Posterior vena cava (tissue), 2 donors: ENCODE measurements around the gene SLC4A2. TPM values are rescaled to one million over a fixed set of nuclear protein-coding genes. Genes with fewer than 3 reads are reported as not detected.
"Not testable (repeated sequence)": the region's sequence is repeated elsewhere in the genome, so short reads cannot be mapped to it uniquely, and the experiment has no call there.

Experiments used
- DNase-seq: peaks from one replicate; pipeline ENCODE4 v3.0.0-alpha.2; 2020; ENCODE audit warnings: low spot score
- intact Hi-C, 2 donors: fragments of 100-400 bp; cut with DNase I; formaldehyde crosslinking; loops; one replicate each; pipeline versions ENCODE4 v1.14.1 to v1.14.2; 2022 to 2023
- total RNA-seq, 2 donors: library from RNA; stranded (reverse); fragmentation: NEBNext Ultra II Directional; extraction: Animal tissue kit (Norgen Biotek cat#: 25700); gene quantifications; one replicate each; pipeline ENCODE4 v1.2.1, GENCODE V29; 2021
- donor health status: DM: yes; HTN: yes; CAD: no.
- donor health status: DM: yes; HTN: yes; CAD: no.

The SLC4A2 gene
- total RNA-seq, 2 donors from 2014 or later: 105 to 212 TPM

- DNase-seq: no peak
- intact Hi-C loops: loop anchor here (5.0 to 10.0 kb wide), 2 partner anchors 55 to 72 kb away; no protein-coding TSS in a partner anchor
These were observed 19.4 kb upstream of the SLC4A2 start for GRCh38 chr7:151039850-151040548.

- no peak for DNase-seq
- intact Hi-C loops: loop anchor here in 1 of 2 donors (10.0 kb wide), 1 partner anchor 54 kb away; no protein-coding TSS in a partner anchor
These were observed 18.6 kb upstream of the SLC4A2 start for GRCh38 chr7:151040616-151041375.

- intact Hi-C loops: loop anchor here in 1 of 2 donors (10.0 kb wide), 1 partner anchor 51 kb away; no protein-coding TSS in a partner anchor
- DNase-seq: not testable (repeated sequence)
These were observed 15.9 kb upstream of the SLC4A2 start for GRCh38 chr7:151043449-151043848.

- intact Hi-C loops: loop anchor here in 1 of 2 donors (10.0 kb wide), 1 partner anchor 51 kb away; no protein-coding TSS in a partner anchor
- no peak for DNase-seq
These were observed 15.4 kb upstream of the SLC4A2 start for GRCh38 chr7:151043959-151044358.

- no peak for DNase-seq
- intact Hi-C loops: loop anchor here in 1 of 2 donors (10.0 kb wide), 1 partner anchor 50 kb away; no protein-coding TSS in a partner anchor
These were observed 14.1 kb upstream of the SLC4A2 start for GRCh38 chr7:151045262-151045661.

GRCh38 chr7:151045967-151046366 is 13.4 kb upstream of the SLC4A2 start:
- intact Hi-C loops: loop anchor here in 1 of 2 donors (10.0 kb wide), 1 partner anchor 49 kb away; no protein-coding TSS in a partner anchor
- DNase-seq: no peak

GRCh38 chr7:151046603-151047573 is 12.5 kb upstream of the SLC4A2 start:
- DNase-seq: no peak
- intact Hi-C loops: loop anchor here in 1 of 2 donors (10.0 kb wide), 1 partner anchor 48 kb away; no protein-coding TSS in a partner anchor

GRCh38 chr7:151047976-151048815 is 11.2 kb upstream of the SLC4A2 start, which contains the start of gene ASIC3:
Gene ASIC3 (plus strand): TSS chr7:151048531. CDS start chr7:151048886, 355 bp downstream.
- intact Hi-C loops: loop anchor here in 1 of 2 donors (10.0 kb wide), 1 partner anchor 47 kb away; no protein-coding TSS in a partner anchor

GRCh38 chr7:151048911-151049463 is 10.4 kb upstream of the SLC4A2 start:
- intact Hi-C loops: loop anchor here in 1 of 2 donors (10.0 kb wide), 1 partner anchor 46 kb away; no protein-coding TSS in a partner anchor
- DNase-seq: no peak

More at GRCh38 chr7:151047976-151048815, 11.2 kb upstream of the SLC4A2 start, which contains the start of gene ASIC3:
- DNase-seq: no peak

GRCh38 chr7:151051108-151051507 is 8.3 kb upstream of the SLC4A2 start:
- intact Hi-C loops: no loop called here
- DNase-seq: no peak

GRCh38 chr7:151053096-151053495 is 6.3 kb upstream of the SLC4A2 start:
- DNase-seq: no peak
- intact Hi-C loops: no loop called here

GRCh38 chr7:151053751-151054150 is 5.6 kb upstream of the SLC4A2 start:
- no peak for DNase-seq
- intact Hi-C loops: no loop called here

- DNase-seq: no peak
- intact Hi-C loops: no loop called here
These were observed 3.1 kb upstream of the SLC4A2 start for GRCh38 chr7:151056283-151056665.

GRCh38 chr7:151056666-151057505 is 2.5 kb upstream of the SLC4A2 start:
- no peak for DNase-seq

GRCh38 chr7:151057506-151057988 is 1.8 kb upstream of the SLC4A2 start, which contains the start of gene CDK5:
Gene CDK5 (minus strand): TSS chr7:151057897. CDS start chr7:151057848, 49 bp downstream.
- intact Hi-C loops: no loop called here
- no peak for DNase-seq

More at GRCh38 chr7:151056666-151057505, 2.5 kb upstream of the SLC4A2 start:
- intact Hi-C loops: no loop called here
